NCI-H510A (cell line): ENCODE results near the gene TMCC1.
"Not testable (repeated sequence)": the region's sequence is repeated elsewhere in the genome, so short reads cannot be mapped to it uniquely, and the experiment has no call there.

Experiments
- DNase-seq: peaks from one replicate; lab custom pipeline; 2025; lab: John Stamatoyannopoulos, UW

The TMCC1 gene

GRCh38 chr3:129650256-129650872 lies 243.1 kb downstream of the TMCC1 start:
- no peak for DNase-seq

- no peak for DNase-seq
Observed at GRCh38 chr3:129648391-129648790, 245.1 kb downstream of the TMCC1 start.

DNA sequence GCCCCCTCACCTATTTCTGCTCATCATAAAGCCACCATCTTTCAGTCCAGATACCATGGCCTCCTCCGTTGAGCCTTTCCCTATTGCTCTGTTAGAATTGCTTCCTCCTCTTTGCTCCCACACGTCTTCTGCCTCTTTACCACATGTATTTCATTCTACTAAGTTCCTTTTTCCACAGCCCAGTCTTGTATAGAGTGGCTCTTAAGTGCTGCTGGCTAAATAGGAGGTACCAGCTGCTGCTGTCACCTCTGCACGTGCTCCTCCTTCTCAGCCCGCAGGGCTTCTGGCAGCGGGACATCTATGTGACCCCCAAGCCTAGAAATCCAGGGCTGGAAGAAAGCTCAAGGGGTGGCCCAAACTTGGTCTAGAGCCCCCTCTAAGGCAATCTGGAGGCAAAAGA lies 248.2 kb downstream of the TMCC1 start:
- no peak for DNase-seq

GRCh38 chr3:129644836-129645235 lies 248.7 kb downstream of the TMCC1 start:
- DNase-seq: peak; percentile 26

GRCh38 chr3:129641567-129642260 lies 251.8 kb downstream of the TMCC1 start:
- DNase-seq: not testable (repeated sequence)

- not testable (repeated sequence) for DNase-seq
Observed at GRCh38 chr3:129640985-129641384, 252.5 kb downstream of the TMCC1 start.

DNA sequence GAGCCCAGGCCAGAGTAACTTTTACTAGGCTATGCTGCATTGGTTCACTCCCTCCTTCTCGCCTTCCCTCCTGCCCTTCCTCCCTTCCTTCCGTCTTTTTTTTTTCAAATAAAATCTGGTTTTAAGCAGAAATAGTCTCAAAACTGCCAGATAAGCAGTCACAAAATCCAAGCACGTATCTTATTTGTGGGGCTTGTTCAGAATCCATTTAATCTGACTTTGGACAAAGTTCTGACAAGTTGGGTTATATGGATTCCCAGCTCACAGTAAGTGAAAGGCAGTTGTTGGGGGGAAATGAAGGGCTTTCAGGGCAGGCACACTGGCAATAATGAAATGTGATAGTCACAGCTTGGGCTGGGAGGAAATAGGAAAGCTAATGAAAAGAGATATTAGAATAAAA lies 255.0 kb downstream of the TMCC1 start:
- DNase-seq: no peak

DNA sequence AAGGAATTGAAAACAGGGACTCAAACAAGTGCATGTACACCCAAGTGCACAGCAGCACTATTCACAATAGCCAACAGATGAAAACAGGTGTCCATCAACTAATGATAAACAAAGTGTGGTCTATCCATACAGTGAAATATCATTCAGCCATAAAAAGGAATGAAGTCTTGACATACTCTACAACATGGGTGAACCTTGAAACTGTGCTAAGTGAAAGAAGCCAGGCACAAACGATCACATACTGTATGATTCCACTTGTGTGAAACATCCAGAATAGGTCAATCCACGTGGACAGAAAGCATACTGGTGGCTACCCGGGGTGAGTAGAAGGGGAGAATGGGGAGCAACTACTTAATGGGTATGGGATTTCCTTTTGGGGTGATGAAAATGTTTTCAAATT lies 257.4 kb downstream of the TMCC1 start:
- DNase-seq: no peak

DNA sequence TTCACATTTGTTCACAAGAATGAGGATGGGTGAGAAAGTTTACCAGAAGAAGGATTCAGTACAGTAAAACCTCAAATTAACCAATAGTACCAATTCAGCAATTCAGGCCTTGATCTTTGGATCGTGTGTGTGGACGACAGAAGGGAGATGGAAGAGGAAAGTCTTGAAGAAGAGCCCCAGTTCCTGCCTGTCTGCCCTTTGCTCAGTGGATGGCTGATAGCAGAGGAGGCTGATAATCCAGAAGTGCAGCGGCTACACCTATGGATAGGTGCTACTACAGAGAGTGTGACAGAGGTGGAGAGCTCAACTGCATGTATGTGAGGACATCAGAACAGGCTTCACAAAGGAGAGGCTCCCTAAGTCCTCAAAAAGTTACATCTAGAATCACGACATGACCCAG lies 257.9 kb downstream of the TMCC1 start:
- no peak for DNase-seq

DNA sequence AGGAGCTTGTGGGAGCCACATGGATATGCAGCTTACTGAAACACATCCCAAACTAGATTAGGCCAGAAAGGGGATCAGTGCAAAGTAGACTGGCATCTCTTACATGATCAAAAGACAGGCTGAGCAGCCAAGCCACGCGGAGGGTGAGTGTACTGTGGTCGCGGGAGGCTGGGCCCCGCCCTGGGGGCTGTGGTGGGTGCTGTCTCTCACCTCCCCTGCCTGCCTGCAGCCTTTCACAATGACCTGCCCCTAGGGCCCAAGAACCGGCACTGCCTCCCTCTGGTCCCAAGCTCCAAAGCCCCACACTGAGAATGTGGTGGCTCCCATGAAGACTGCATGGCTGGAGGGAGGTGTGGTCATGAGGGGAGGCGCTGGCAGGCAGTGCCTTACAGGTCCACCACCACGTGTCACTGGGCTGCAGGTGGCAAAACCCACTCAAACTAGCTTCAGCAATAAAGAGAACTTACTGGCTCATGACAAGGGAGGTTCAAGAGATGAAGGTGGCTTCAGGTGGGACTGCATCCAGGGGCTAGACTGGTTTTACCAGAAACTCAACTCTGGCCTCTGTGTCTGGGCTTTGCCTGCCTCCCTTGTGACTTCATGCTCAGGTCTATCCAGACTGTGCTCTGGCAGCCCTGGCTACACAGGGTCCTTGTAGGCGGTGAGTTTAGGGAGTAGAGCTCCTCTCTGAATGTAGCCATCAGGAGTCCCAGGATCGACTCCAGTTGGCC lies 259.6 kb downstream of the TMCC1 start:
- peak; percentile 16 for DNase-seq

DNA sequence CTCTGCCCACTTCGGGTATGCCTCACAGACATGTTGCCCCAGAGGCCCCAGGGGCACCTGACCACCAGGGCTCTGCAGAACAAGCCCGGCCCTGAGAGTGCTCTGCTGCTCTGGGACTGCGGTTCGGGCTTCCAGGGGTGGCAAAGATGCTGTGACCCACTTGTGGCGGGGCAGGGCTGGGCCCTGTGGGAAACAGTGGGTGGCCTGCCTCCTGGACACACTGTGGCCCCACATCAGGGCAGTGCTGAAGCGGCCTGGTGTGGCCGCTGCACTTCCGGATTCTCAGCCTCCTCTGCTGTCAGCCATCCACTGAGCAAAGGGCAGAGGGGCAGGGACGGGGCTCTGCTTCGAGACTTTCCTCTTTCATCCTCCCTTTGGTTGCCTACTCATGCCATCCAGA lies 260.5 kb downstream of the TMCC1 start:
- no peak for DNase-seq

GRCh38 chr3:129632556-129632955 lies 261.0 kb downstream of the TMCC1 start:
- no peak for DNase-seq

GRCh38 chr3:129632056-129632455 lies 261.5 kb downstream of the TMCC1 start:
- DNase-seq: no peak

- DNase-seq: no peak
Observed at GRCh38 chr3:129629011-129629410, 264.5 kb downstream of the TMCC1 start.

DNA sequence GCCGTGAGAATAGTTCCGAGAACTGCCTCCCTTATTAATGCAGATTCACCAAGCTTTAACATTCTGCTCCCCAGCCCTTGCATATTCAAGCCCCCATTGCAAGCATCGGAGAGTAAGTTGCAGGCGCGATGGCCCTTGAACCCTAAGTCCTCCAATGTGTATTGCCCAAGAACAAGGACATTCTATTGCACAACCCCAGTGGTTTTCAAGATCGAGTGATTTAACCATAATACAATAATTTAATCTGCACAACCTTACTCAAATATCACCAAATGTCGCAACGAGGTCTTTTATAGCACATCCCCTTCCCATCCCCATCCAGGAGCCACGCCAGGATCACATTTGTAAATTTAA lies 265.4 kb downstream of the TMCC1 start:
- DNase-seq: no peak

GRCh38 chr3:129627350-129628168 lies 266.0 kb downstream of the TMCC1 start:
- DNase-seq: peak; percentile 74

DNA sequence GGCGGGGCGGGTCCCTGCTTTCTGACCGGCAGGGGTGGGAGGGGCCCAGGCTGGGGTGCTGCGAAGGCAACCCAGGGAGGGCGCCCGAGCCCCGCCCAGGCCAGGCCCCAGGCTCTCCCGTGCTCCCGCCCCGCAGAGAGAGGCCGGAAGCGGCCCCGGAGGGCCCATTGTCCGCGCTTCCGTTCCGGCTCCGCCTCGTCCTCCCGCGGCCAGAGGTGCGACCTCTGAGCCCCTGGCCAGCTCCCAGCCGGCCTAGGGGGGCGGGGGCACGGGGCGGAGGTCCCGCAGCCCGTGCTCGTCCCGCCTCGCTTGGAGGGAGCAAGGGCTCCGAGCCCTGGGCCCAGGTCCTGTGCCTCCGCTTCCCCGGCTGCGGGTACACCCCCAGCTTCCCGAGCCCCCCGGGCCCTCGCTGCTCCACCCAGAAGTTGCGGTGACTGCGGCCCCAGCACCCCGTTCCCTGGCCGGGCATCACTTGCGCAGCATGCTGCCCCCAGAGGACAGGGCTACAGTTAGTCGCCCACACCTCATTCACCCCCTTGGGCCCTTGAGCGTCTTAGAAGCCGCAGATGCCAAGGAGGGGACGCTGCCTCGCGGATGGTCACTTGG lies 266.7 kb downstream of the TMCC1 start:
- DNase-seq: peak; percentile 87

DNA sequence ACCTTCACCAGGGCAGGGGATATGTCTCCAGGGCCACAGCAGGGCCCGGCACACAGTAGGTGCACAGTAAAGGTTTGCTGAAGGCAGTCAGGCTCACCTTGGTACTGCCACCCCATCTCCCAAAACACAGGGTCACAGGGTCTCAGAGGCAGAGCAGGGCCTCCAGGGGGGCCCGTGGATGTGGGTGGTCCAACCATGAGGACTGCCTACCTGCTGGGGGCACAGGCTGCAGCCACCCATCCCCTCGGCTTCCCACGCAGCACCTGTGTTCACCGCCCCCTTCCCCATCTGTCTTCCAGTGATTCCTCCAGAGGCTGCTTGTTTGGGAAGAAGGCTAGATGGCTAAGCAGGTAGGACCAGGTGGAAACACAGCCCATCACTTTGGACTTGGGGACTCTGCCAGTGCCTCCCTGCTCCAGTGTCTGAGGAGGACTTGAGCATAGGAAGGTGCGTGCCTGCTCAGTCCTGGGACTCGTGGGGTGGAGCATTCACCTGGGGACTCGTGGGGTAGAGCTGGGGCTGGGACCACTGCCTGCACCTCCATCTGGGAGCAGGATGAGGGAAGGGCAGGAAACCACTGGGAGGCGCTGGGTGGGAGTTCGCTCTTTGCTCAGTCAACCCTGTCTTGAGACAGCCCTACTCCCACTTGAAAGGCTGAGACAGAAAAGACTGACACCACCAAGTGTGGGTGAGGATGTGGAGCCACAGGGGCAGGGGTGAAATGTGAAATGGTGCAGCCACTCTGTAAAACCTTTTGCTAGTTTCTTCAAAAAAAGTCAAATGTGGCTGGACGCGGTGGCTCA lies 268.2 kb downstream of the TMCC1 start:
- no peak for DNase-seq

DNA sequence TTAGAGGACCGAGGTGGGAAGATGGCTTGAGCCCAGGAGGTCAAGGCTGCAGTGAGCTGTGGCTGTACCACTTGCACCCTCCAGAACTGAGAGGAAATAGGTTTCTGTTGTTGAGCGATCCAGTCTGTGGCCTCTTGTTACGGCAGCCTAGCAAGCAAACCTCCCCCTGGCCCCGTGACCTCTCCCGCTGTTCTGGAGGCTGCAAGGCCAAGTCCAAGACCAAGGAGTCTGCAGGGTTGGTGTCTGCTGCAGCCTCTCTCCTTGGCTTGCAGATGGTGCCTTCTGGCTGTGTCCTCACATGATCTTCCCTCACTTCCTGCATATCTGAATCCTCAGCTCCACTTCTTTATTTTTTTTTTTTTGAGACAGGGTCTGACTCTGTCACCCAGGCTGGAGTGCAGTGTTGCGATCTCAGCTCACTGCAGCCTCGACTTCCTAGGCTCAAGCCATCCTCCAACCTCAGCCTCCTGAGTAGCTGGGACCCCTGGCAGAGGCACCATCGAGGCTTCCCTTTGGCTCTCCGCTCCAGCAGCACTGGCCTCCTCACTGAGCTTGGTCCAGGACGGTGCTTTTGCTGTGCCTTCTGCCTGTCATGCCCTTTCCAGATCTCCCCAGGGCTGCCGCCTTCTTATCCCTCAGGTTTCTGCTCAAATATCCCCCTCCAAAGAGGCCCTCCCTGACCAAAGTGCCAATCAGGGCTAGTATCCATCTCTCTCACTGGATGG lies 269.0 kb downstream of the TMCC1 start:
- no peak for DNase-seq

DNA sequence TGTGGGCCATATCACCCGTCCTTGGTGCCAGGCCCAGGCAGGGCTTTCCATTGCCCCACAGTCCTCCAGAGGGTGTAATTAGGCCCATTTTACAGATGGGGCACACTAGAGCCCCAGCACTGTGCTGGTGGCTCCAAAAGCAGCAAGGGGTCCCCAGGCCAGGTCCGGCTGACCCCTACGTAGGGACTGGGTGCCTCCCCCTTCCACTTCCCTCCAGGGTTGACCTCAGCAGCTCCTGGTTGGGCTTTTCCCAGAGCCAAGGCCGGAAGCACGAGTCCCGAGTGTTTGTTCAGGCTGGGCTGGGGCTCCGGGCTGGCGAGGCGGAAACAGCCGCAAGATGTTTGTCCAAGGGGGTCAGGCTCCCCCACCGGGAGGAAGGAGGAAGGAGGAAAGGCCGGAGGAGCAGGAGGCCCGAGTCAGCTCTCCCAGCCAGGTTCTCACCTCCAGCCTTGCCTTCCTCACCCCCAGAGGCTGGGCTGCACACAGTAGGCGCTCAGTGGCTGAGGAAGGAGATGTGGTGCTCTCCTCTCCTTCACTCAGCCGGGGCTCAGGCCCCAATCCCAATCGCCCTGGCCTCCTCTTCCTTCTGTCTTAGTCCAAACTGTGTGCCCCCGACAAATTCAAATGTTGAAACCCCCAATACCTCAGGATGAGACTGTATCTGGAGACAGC lies 269.9 kb downstream of the TMCC1 start:
- no peak for DNase-seq
